HepG2 (cell line): ENCODE results near the gene RPL35. TPM values are rescaled to one million over a fixed set of nuclear protein-coding genes. Genes with fewer than 3 reads are reported as not detected.

Experiments used
- CHD4 ChIP-seq: fragments of 200-600 bp; sonication (generic); IDR thresholded peaks from 2 replicates; pipeline ENCODE4 v1.7.0; 2017; ENCODE audit warnings: mild to moderate bottlenecking, low read length, borderline replicate concordance
- EZH2 ChIP-seq: conservative IDR thresholded peaks from 2 replicates; pipeline ENCODE4 v1.6.1; 2012; ENCODE audit warnings: mild to moderate bottlenecking, low read depth, low read length, moderate library complexity
- FIP1L1 ChIP-seq: fragments of 200-400 bp; formaldehyde crosslinking; IDR thresholded peaks from 2 replicates; pipeline ENCODE4 v1.6.1; 2018; ENCODE audit warnings: low read depth, mild to moderate bottlenecking, low read length, moderate library complexity, borderline replicate concordance; ENCODE audit not compliant: insufficient read depth
- FOXK1 ChIP-seq: sonication (generic); formaldehyde crosslinking; IDR thresholded peaks from 2 replicates; pipeline ENCODE4 v1.4.0; 2020; ENCODE audit warnings: low read depth, missing genetic modification reagents, borderline replicate concordance
- GATAD1 ChIP-seq: IDR thresholded peaks from 2 replicates; pipeline ENCODE4 v1.6.1; 2016; ENCODE audit warnings: missing genetic modification reagents, missing compliant biosample characterization
- JUN ChIP-seq: sonication (generic); formaldehyde crosslinking; IDR thresholded peaks from 2 replicates; pipeline ENCODE4 v1.4.0; 2020; ENCODE audit warnings: mild to moderate bottlenecking, missing genetic modification reagents
- NR2C2 ChIP-seq: sonication (generic); formaldehyde crosslinking; IDR thresholded peaks from 2 replicates; pipeline ENCODE4 v1.4.0; 2020; ENCODE audit warnings: missing genetic modification reagents, mild to moderate bottlenecking, moderate library complexity, borderline replicate concordance
- RARA ChIP-seq: IDR thresholded peaks from 2 replicates; pipeline ENCODE4 v1.6.1; 2016; ENCODE audit warnings: missing genetic modification reagents, missing compliant biosample characterization
- RNF2 ChIP-seq: fragments of 450-650 bp; conservative IDR thresholded peaks from 2 replicates; pipeline ENCODE4 v1.6.1; 2016; ENCODE audit warnings: low read depth
- SCMH1 ChIP-seq: sonication (generic); formaldehyde crosslinking; IDR thresholded peaks from 2 replicates; pipeline ENCODE4 v1.9.0; 2021; ENCODE audit warnings: missing genetic modification reagents, mild to moderate bottlenecking, borderline replicate concordance
- SRSF1 ChIP-seq: fragments of 200-400 bp; formaldehyde crosslinking; optimal IDR thresholded peaks from 2 replicates; pipeline ENCODE3; 2017; ENCODE audit warnings: mild to moderate bottlenecking, low read depth, low read length, moderate library complexity
- STAG1 ChIP-seq: sonication (generic); formaldehyde crosslinking; IDR thresholded peaks from 2 replicates; pipeline ENCODE4 v1.4.0; 2020; ENCODE audit warnings: missing genetic modification reagents
- ZNF232 ChIP-seq: sonication (generic); formaldehyde crosslinking; IDR thresholded peaks from 2 replicates; pipeline ENCODE4 v1.4.0; 2020; ENCODE audit warnings: missing genetic modification reagents, borderline replicate concordance
- ZNF317 ChIP-seq: sonication (generic); formaldehyde crosslinking; IDR thresholded peaks from 2 replicates; pipeline ENCODE4 v1.5.0; 2020; ENCODE audit warnings: mild to moderate bottlenecking, missing genetic modification reagents
- ZSCAN12 ChIP-seq: sonication (generic); formaldehyde crosslinking; IDR thresholded peaks from 2 replicates; pipeline ENCODE4 v1.9.0; 2021; ENCODE audit warnings: mild to moderate bottlenecking, missing genetic modification reagents
- polyA plus RNA-seq, 8 experiments: library from polyadenylated mRNA; depleted of rRNA in 3 of 8; stranded (reverse) in 7 of 8; unstranded in 1 of 8; fragments of >200 nt; fragmentation: Illumina TruSeq in 4 of 8; extraction: Trizol in 4 of 8; gene quantifications; 2 replicates each; pipeline versions ENCODE4 v1.2.1 to v1.2.3, GENCODE V29; 2011 to 2016; ENCODE audit warnings: low read depth in 4 of 8, missing spikeins in 1 of 8, mixed read lengths in 1 of 8; ENCODE audit not compliant: insufficient read depth in 1 of 8
- total RNA-seq, 5 experiments: library from RNA; depleted of rRNA; stranded (reverse); fragments of >200 nt; fragmentation: Illumina TruSeq; extraction: Trizol; gene quantifications; 2 replicates each; pipeline ENCODE4 v1.2.3, GENCODE V29; 2016; ENCODE audit warnings: low read depth in 1 of 5
- TF ChIP-seq, protein P1 (sequence below): sonication (generic); formaldehyde crosslinking; IDR thresholded peaks from 2 replicates; pipeline ENCODE4 v1.8.0; 2022; ENCODE audit warnings: missing genetic modification reagents, mild to moderate bottlenecking, borderline replicate concordance
- TF ChIP-seq, protein P2 (sequence below): sonication (generic); formaldehyde crosslinking; IDR thresholded peaks from 2 replicates; pipeline ENCODE4 v1.4.0; 2020; ENCODE audit warnings: missing genetic modification reagents
- TF ChIP-seq, protein P3 (sequence below): sonication (generic); formaldehyde crosslinking; IDR thresholded peaks from 2 replicates; pipeline ENCODE4 v1.5.0; 2020; ENCODE audit warnings: mild to moderate bottlenecking, missing genetic modification reagents, borderline replicate concordance
- TF ChIP-seq, protein P4 (sequence below): sonication (generic); formaldehyde crosslinking; IDR thresholded peaks from 2 replicates; pipeline ENCODE4 v1.4.0; 2020; ENCODE audit warnings: missing genetic modification reagents, borderline replicate concordance

RPL35 gene
- total and polyA plus RNA-seq, 2 of the 13 experiments (the other 11 are each of a cell fraction or from before 2014, with no cell fraction given) = 2,153 to 2,935 TPM

DNA sequence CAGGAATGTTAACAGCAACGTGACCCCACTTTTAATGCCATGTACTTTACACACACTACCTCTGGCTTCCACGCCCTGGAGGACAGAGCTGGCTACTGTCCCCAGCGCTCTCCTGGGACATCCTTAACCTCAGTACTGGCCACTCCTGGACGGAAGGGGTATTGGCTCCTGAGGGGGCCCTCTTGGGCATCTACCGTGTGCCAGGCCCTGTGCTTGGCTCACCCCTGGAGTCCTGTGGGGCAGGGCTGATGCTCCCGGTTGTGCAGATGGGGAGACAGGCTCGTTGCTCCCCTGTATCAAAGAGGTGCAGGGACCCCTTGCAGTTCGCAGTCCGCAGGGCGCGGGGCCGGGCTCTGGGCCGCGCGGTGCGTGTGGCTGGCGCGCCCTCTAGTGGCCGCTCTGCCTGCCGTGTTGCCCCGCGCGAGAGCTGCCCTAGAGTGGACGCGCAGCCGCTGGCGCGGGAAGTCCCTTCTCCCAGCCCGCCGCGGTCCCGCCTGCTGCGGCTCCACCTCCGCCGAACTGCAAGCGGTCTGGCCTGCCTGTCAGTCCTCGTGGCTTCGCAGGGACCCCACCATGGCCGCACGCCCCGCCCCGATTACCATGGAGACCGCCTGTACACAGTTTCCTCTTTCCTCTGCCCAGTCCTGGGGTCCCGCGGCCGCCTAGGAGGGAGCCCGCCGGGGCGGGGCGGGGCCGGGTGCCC is 8.8 kb downstream of the RPL35 start, which contains the start of gene WDR38 (continued):
- no peak for TF ChIP-seq JUN (CRISPR knock-in tag)
- TF ChIP-seq GATAD1 (CRISPR knock-in tag) = peak; percentile 59
- TF ChIP-seq FIP1L1 = no peak
- TF ChIP-seq, protein P1, sequence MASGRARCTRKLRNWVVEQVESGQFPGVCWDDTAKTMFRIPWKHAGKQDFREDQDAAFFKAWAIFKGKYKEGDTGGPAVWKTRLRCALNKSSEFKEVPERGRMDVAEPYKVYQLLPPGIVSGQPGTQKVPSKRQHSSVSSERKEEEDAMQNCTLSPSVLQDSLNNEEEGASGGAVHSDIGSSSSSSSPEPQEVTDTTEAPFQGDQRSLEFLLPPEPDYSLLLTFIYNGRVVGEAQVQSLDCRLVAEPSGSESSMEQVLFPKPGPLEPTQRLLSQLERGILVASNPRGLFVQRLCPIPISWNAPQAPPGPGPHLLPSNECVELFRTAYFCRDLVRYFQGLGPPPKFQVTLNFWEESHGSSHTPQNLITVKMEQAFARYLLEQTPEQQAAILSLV (CRISPR knock-in tag) = peak; percentile 80; the same call in 1 of the 2 replicates
- TF ChIP-seq FOXK1 (CRISPR knock-in tag) = peak; percentile 37; the same call in 1 of the 2 replicates
- no peak for TF ChIP-seq ZSCAN12 (CRISPR knock-in tag)
- no peak for TF ChIP-seq ZNF317 (CRISPR knock-in tag)
- no peak for TF ChIP-seq SCMH1 (CRISPR knock-in tag)
- peak; percentile 98 for TF ChIP-seq STAG1 (CRISPR knock-in tag)
- TF ChIP-seq, protein P2, sequence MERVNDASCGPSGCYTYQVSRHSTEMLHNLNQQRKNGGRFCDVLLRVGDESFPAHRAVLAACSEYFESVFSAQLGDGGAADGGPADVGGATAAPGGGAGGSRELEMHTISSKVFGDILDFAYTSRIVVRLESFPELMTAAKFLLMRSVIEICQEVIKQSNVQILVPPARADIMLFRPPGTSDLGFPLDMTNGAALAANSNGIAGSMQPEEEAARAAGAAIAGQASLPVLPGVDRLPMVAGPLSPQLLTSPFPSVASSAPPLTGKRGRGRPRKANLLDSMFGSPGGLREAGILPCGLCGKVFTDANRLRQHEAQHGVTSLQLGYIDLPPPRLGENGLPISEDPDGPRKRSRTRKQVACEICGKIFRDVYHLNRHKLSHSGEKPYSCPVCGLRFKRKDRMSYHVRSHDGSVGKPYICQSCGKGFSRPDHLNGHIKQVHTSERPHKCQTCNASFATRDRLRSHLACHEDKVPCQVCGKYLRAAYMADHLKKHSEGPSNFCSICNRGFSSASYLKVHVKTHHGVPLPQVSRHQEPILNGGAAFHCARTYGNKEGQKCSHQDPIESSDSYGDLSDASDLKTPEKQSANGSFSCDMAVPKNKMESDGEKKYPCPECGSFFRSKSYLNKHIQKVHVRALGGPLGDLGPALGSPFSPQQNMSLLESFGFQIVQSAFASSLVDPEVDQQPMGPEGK (CRISPR knock-in tag) = peak; percentile 26; the same call in 1 of the 2 replicates
- TF ChIP-seq, protein P3, sequence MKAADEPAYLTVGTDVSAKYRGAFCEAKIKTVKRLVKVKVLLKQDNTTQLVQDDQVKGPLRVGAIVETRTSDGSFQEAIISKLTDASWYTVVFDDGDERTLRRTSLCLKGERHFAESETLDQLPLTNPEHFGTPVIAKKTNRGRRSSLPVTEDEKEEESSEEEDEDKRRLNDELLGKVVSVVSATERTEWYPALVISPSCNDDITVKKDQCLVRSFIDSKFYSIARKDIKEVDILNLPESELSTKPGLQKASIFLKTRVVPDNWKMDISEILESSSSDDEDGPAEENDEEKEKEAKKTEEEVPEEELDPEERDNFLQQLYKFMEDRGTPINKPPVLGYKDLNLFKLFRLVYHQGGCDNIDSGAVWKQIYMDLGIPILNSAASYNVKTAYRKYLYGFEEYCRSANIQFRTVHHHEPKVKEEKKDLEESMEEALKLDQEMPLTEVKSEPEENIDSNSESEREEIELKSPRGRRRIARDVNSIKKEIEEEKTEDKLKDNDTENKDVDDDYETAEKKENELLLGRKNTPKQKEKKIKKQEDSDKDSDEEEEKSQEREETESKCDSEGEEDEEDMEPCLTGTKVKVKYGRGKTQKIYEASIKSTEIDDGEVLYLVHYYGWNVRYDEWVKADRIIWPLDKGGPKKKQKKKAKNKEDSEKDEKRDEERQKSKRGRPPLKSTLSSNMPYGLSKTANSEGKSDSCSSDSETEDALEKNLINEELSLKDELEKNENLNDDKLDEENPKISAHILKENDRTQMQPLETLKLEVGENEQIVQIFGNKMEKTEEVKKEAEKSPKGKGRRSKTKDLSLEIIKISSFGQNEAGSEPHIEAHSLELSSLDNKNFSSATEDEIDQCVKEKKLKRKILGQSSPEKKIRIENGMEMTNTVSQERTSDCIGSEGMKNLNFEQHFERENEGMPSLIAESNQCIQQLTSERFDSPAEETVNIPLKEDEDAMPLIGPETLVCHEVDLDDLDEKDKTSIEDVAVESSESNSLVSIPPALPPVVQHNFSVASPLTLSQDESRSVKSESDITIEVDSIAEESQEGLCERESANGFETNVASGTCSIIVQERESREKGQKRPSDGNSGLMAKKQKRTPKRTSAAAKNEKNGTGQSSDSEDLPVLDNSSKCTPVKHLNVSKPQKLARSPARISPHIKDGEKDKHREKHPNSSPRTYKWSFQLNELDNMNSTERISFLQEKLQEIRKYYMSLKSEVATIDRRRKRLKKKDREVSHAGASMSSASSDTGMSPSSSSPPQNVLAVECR (CRISPR knock-in tag) = peak; percentile 52; the same call in 1 of the 2 replicates
- 0 out of 2 replicates have a peak, but pooled peaks have one; percentile 44 for TF ChIP-seq CHD4
- TF ChIP-seq RARA (CRISPR knock-in tag) = 0 out of 2 replicates have a peak, but pooled peaks have one; percentile 23
- TF ChIP-seq EZH2 = no peak
- TF ChIP-seq ZNF232 (CRISPR knock-in tag) = 0 out of 2 replicates have a peak, but pooled peaks have one; percentile 26
- no peak for TF ChIP-seq NR2C2
- 0 out of 2 replicates have a peak, but pooled peaks have one; percentile 59 for TF ChIP-seq RNF2
- TF ChIP-seq, protein P4, sequence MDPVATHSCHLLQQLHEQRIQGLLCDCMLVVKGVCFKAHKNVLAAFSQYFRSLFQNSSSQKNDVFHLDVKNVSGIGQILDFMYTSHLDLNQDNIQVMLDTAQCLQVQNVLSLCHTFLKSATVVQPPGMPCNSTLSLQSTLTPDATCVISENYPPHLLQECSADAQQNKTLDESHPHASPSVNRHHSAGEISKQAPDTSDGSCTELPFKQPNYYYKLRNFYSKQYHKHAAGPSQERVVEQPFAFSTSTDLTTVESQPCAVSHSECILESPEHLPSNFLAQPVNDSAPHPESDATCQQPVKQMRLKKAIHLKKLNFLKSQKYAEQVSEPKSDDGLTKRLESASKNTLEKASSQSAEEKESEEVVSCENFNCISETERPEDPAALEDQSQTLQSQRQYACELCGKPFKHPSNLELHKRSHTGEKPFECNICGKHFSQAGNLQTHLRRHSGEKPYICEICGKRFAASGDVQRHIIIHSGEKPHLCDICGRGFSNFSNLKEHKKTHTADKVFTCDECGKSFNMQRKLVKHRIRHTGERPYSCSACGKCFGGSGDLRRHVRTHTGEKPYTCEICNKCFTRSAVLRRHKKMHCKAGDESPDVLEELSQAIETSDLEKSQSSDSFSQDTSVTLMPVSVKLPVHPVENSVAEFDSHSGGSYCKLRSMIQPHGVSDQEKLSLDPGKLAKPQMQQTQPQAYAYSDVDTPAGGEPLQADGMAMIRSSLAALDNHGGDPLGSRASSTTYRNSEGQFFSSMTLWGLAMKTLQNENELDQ (CRISPR knock-in tag) = no peak
- TF ChIP-seq SRSF1 = peak; percentile 37
